Measurements from ENCODE around the gene ZNF865. TPM values are rescaled to one million over a fixed set of nuclear protein-coding genes. Genes with fewer than 3 reads are reported as not detected.
"Not testable (repeated sequence)": the region's sequence is repeated elsewhere in the genome, so short reads cannot be mapped to it uniquely, and the experiment has no call there.

ZNF865 gene
- total RNA-seq, 2 donors from 2014 or later = 18.4 to 21.0 TPM

DNA sequence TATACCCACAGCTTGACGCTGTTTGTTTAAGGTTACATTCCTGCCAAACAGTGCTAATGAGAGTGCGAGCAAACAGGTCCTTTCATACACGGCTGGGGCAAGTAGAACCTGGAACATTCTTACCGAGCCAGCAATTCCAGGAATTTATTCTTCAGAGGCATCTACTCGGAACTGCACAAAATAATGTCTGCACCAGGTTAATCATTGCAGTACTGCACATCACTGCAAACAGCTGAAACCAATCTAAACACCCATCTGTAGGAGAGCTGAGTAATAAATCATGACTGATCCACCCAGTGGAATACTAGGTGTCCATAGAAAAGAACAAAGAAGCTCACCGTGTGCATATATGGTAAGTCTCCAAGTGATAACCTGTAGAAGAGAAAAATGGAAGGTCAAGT lies 23.6 kb upstream of the ZNF865 start:
- H3K9me3 ChIP-seq = no peaks in the 10 kb centered on the region
- peak overlapping the region in 1 of 2 donors; percentile 86 for H3K4me3 ChIP-seq
- H3K4me1 ChIP-seq (replicated peaks) = peaks cover 14% of the 10 kb centered on the region
- no peak for DNase-seq (ENCODE audit: low spot score)
- WGBS = 8% methylated on average over 6 of the region's 6 CpGs
- H3K27ac ChIP-seq = peak overlapping the region; percentile 61 to 88
- H3K27me3 ChIP-seq (replicated peaks; ENCODE audit: insufficient read depth) = no peaks in the 10 kb centered on the region
- H3K36me3 ChIP-seq = peaks cover 0 to 7% of the 10 kb centered on the region in 2 donors
- TF ChIP-seq CTCF (IDR thresholded peaks at IDR 0.05) (no peak), POLR2AphosphoS5 (IDR thresholded peaks at IDR 0.05) (no peak), POLR2A (IDR thresholded peaks at IDR 0.05) (no peak)
- intact Hi-C loops (cut with DNase I) = loop anchor here (5.0 kb wide), 1 partner anchor 65 kb away; no protein-coding TSS in a partner anchor

DNA sequence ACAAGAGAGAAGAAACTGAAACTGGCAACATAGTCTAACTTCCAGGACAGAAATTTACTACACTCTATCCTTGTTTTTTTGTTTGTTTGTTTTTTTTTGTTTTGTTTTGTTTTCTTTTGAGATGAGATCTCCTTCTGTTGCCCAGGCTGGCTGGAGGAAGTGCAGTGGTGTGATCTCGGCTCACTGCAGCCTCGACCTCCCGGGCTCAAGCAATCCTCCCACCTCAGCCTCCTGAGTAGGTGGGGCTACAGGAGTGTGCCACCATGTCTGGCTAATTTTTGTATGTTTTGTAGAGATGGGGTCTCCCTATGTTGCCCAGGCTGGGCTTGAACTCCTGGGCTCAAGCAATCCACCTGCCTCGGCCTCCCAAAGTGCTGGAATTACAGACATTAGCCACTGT lies 23.2 kb upstream of the ZNF865 start:
- H3K9me3 ChIP-seq; H3K27me3 ChIP-seq (replicated peaks; ENCODE audit: insufficient read depth); H3K4me3 ChIP-seq; H3K36me3 ChIP-seq; DNase-seq (ENCODE audit: low spot score): not testable (repeated sequence)
- intact Hi-C loops (cut with DNase I) = loop anchor here (5.0 kb wide), 1 partner anchor 65 kb away; no protein-coding TSS in a partner anchor
- 61% methylated on average over 4 of the region's 4 CpGs for WGBS
- peak overlapping the region; percentile 61 to 88 for H3K27ac ChIP-seq
- peaks cover 18% of the 10 kb centered on the region for H3K4me1 ChIP-seq (replicated peaks)

GRCh38 chr19:55583897-55584296 lies 21.6 kb upstream of the ZNF865 start:
- DNase-seq (ENCODE audit: low spot score); H3K27me3 ChIP-seq (replicated peaks; ENCODE audit: insufficient read depth); H3K27ac ChIP-seq; H3K9me3 ChIP-seq; H3K4me3 ChIP-seq; H3K36me3 ChIP-seq: not testable (repeated sequence)
- intact Hi-C loops (cut with DNase I) = loop anchor here (5.0 kb wide), 1 partner anchor 67 kb away; no protein-coding TSS in a partner anchor
- H3K4me1 ChIP-seq (replicated peaks) = peaks cover 18% of the 10 kb centered on the region
- WGBS = 80% methylated on average over 8 of the region's 8 CpGs

DNA sequence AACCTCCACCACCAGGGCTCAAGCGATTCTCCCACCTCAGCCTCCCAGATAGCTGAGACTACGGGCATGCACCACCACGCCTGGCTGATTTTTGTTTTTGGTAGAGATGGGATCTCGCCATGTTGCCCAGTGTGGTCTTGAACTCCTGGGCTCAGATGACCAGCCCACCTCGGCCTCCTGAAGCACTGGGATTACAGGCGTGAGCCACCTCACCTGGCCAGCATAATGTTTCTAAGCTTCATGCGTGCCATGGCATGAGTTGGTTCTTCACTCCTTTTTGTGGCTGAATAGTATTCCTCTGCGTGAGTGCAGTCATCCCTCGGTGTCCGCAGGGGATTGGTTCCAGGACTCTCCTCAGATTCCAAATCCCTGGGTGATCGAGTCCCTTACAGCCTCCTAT lies 20.6 kb upstream of the ZNF865 start:
- no peak for TF ChIP-seq POLR2A (IDR thresholded peaks at IDR 0.05)
- no peak for TF ChIP-seq CTCF (IDR thresholded peaks at IDR 0.05)
- no peak for TF ChIP-seq POLR2AphosphoS5 (IDR thresholded peaks at IDR 0.05)
- Histone ChIP-seq H3K9me3 (no peaks in the 10 kb centered on the region), H3K4me3 (no peak overlapping the region), H3K27me3 (replicated peaks; ENCODE audit: insufficient read depth) (no peaks in the 10 kb centered on the region), H3K27ac (no peak overlapping the region), H3K36me3 (no peaks in the 10 kb centered on the region), H3K4me1 (replicated peaks) (peaks cover 14% of the 10 kb centered on the region)
- no peak for DNase-seq (ENCODE audit: low spot score)
- intact Hi-C loops (cut with DNase I) = loop anchor here (5.0 kb wide), 1 partner anchor 68 kb away; no protein-coding TSS in a partner anchor
- WGBS = 79% methylated on average over 11 of the region's 11 CpGs

DNA sequence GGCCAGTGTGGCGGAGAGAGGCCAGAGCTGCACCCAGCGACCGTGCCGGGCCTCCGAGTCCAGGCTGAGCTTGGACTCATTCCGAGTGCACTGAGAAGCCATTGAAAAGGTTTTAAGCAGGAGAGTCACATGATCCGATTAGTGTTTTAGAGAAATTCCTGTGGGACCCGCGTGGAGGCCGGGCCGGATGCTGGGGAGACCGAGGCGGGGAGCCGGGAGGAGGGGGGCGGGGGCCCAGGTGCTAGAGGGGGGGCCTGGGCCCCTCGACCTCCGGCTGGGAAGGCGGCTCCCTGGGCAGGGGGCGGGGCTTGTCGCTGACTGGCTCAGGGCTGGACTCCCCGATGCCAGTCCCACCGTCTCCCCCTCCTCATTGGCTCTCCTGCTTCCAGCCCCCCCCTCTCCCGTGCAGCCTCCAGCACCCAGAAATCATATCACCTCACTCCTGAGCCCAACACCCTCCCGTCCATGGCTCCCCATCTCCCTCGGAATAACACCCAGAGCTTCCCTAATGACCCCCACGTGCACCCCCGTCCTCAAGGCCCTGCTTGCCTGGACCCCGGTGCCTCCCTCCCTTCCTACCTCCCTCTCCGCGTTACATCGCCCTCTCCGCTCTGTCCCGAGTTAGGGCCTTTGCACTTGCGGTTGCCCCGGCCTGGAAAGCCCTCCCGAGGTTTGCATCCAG lies 19.6 kb upstream of the ZNF865 start:
- TF ChIP-seq POLR2A (IDR thresholded peaks at IDR 0.05) (no peak), CTCF (IDR thresholded peaks at IDR 0.05) (no peak), POLR2AphosphoS5 (IDR thresholded peaks at IDR 0.05) (no peak)
- H3K9me3 ChIP-seq = no peaks in the 10 kb centered on the region
- 3% methylated on average over 34 of the region's 36 CpGs for whole genome bisulfite sequencing
- no peaks in the 10 kb centered on the region for H3K27me3 ChIP-seq (replicated peaks; ENCODE audit: insufficient read depth)
- H3K27ac ChIP-seq = peak overlapping the region; percentile 58 to 66
- peak overlapping the region; percentile 17 to 20 for H3K4me3 ChIP-seq
- no peaks in the 10 kb centered on the region for H3K36me3 ChIP-seq
- peak; percentile 65 for DNase-seq (ENCODE audit: low spot score)
- H3K4me1 ChIP-seq (replicated peaks) = peaks cover 14% of the 10 kb centered on the region
- intact Hi-C loops (cut with DNase I) = no loop called here
